HG03095 (cell line): ENCODE data around the gene MAGI1.
A peak's percentile ranks its signal among the peaks of the same experiment; 100 is the strongest.

Experiments
- ATAC-seq: cut with Tn5 transposase; IDR thresholded peaks from one replicate; pipeline ENCODE4 v1.9.1; 2021; ENCODE audit warnings: moderate library complexity; ENCODE audit not compliant: unreplicated experiment

Gene MAGI1

GRCh38 chr3:65975032-65975431 is 63.7 kb downstream of the MAGI1 start:
- ATAC-seq, result no peak

GRCh38 chr3:65974509-65974908 is 64.2 kb downstream of the MAGI1 start:
- no peak for ATAC-seq

GRCh38 chr3:65972765-65973164 is 66.0 kb downstream of the MAGI1 start:
- no peak for ATAC-seq

- ATAC-seq, result no peak
Observed at GRCh38 chr3:65971293-65972252, 67.1 kb downstream of the MAGI1 start.

GRCh38 chr3:65968996-65969395 is 69.7 kb downstream of the MAGI1 start:
- no peak for ATAC-seq

GRCh38 chr3:65967451-65967850 is 71.3 kb downstream of the MAGI1 start:
- ATAC-seq, result no peak

- ATAC-seq, result no peak
Observed at GRCh38 chr3:65964838-65965237, 73.9 kb downstream of the MAGI1 start.

- ATAC-seq, result peak; percentile 98
Observed at GRCh38 chr3:65963787-65964677, 74.7 kb downstream of the MAGI1 start.

GRCh38 chr3:65961733-65962132 is 77.0 kb downstream of the MAGI1 start:
- no peak for ATAC-seq

GRCh38 chr3:65961128-65961527 is 77.6 kb downstream of the MAGI1 start:
- ATAC-seq, result no peak

- no peak for ATAC-seq
Observed at GRCh38 chr3:65960087-65960486, 78.6 kb downstream of the MAGI1 start.

GRCh38 chr3:65958216-65958615 is 80.5 kb downstream of the MAGI1 start:
- no peak for ATAC-seq

- no peak for ATAC-seq
Observed at GRCh38 chr3:65955792-65956477, 82.8 kb downstream of the MAGI1 start.

- no peak for ATAC-seq
Observed at GRCh38 chr3:65953881-65954733, 84.6 kb downstream of the MAGI1 start.

- ATAC-seq, result no peak
Observed at GRCh38 chr3:65953301-65953812, 85.4 kb downstream of the MAGI1 start.

GRCh38 chr3:65952842-65953241 is 85.9 kb downstream of the MAGI1 start:
- ATAC-seq, result no peak

GRCh38 chr3:65951836-65952505 is 86.7 kb downstream of the MAGI1 start:
- ATAC-seq, result no peak

- ATAC-seq, result no peak
Observed at GRCh38 chr3:65950340-65951326, 88.1 kb downstream of the MAGI1 start.
